CD4-positive, alpha-beta T cell treated with Interleukin-6 for 4 hours (primary cell): ENCODE data around the gene TSPEAR.
"Not testable (repeated sequence)": the region's sequence is repeated elsewhere in the genome, so short reads cannot be mapped to it uniquely, and the experiment has no call there.

Experiments used
- DNase-seq: peaks from one replicate; pipeline ENCODE4 v3.0.0-alpha.2; 2020; ENCODE audit warnings: mixed read lengths

Gene TSPEAR

DNA sequence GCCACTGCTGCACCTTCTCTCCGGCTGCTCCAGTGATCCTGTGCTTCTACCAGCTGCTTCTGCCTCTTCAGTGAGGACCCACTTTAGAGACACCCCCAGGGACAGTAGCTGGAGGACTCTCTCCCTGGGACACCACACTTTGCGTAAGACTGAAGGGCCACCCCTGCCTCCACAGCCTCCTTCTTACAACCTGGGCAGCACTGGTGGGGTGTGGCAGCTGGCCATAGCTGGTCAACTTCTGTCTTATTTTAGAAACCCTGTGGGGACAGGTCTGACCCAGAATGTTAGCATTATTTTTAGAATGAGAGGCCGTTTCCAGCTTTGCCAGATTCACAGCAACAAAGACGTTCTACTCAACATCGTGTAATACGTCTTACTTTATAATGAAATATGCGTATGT lies 85.6 kb downstream of the TSPEAR start:
- DNase-seq: no peak

DNA sequence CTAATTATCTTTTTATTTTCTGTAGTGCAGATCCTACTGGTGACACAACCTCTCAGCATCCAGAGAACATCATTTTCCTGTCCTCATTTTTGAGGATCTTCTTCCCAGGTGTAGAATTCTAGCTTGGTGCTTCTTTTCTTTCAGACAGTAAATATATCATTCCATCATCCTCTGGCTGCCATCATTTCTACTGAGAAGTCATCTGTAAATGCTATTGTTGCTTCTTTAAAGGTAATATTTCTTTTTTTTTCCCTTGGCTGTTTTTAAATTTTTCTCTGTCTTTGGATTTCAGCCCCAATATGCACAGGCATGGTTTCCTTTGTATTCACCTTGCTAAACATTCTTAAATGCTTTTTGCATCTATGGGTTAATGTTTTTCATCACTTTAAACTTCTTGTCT lies 87.8 kb downstream of the TSPEAR start:
- DNase-seq: no peak

DNA sequence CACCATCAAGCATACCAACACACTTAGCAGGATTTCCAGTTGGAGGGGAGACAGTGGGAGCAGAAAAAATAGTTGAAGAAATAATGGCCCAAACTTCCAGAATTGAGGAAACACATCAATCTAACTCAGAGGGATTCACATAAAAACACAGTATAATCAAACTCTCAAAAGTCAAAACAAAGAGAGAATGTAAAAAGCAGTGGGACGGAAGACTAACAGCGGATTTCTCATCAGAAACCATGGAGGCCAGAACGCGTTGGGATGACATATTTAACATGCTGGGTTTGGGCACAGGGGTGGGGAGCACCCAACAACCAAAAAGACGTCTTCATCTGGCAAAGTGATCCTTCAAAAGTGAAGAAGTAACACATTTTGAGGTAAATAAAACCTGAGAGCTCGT lies 91.5 kb downstream of the TSPEAR start:
- DNase-seq: no peak

DNA sequence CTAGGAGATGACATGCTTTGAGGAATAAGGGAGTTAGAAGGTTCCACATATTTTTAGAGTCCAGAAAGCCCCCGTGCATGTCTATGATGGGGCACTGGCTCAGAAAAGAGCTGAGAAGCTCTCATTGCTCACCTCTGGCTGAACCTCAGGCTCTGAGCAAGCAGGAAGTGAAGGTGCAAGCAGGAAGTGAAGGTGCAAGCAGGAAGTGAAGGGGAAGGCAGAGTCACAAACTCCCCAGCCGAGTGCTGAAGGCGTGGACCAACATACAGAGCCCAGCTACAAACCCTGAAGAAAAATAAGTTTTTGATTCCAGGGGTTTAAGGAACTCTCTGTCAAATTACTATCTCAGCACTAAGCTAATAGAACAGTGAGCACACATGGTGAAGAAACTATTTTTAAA lies 92.5 kb downstream of the TSPEAR start:
- DNase-seq: peak; percentile 76

DNA sequence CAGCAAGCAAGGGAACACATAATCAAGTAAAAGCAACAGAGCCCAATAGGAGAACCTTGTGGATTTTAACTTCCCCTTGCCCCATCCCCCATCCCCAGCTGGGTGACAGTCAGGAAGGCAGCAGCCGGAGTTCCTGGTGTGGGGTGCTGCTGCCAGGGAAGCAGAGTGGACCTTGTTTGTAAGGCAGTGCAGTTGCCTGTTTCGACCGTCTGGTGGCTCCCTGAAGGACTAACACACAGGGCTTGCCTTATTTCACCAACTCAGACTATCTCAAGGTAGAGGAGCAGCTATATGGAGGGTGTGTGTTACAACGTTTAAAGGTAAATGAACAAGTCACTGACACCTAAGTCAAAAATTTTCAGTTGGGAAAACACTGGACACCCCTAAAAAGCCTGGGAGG lies 92.9 kb downstream of the TSPEAR start:
- DNase-seq: peak; percentile 22

DNA sequence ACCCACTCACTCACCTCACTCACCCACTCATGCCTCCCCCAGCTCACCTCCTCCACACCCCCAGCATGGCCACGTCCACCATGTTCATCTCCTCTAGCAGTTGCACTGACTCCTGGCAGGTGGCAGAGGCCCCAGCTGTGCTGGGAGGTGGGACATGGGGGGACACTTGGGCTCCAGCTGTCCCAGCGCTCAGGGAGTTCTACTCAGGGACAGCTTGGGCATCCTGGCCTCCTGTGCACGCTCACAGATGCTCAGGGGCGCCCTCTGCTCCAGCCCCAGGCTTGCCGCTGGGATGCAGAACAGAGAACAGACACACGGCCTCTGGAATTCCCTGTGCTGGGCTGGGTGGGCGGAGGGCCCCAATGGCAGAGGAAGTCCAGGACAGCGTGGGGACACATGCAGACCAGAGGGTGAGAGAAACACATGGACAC lies 94.3 kb downstream of the TSPEAR start:
- no peak for DNase-seq

DNA sequence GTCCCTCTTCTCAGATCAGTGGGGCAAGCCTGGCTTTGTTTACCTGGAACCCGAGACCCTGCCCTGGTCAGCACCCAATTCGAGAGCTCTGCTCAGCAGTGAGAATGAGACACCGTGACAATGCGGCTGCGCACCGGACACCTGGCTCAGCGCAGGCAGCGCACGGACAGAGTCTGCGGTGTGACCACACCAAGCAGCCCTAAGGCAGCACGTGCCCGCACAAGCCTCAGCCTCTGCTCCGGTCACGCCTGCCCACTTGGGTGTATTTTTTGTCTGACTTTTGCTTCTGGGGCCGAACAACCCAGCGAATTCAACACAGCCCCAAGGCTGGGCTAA lies 94.8 kb downstream of the TSPEAR start:
- no peak for DNase-seq

DNA sequence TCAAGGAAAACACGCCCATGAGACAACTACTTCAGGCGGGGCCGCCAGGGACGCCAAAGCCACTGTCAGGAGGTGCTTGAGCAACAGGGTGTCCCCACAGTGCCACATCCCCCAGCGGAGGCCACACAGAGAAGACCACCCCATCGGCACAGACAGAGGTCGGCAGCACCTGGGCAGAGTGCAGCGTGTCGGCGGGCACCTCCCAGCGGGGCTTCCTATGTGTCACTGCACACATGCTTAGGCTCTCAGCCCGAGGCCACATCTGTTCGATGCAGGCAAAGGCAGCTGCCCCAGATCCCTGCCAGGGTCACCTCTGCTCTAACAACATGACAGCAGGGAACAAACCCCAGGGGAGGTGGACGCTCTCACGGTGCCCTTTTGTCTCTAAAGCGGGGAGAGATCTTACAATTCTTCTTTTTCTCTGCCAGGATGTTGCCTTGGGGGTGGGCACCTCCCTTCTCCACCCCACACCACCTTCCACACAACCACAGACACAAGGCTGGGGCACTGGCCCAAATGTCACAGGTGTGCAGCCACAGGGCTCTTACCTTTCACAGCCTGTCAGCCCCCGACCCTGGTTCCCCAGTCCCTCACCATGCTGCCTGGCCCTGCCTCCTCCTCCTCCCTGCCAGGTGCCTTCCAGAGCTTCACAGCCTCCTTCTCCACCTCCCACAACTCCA lies 95.3 kb downstream of the TSPEAR start:
- DNase-seq: no peak

DNA sequence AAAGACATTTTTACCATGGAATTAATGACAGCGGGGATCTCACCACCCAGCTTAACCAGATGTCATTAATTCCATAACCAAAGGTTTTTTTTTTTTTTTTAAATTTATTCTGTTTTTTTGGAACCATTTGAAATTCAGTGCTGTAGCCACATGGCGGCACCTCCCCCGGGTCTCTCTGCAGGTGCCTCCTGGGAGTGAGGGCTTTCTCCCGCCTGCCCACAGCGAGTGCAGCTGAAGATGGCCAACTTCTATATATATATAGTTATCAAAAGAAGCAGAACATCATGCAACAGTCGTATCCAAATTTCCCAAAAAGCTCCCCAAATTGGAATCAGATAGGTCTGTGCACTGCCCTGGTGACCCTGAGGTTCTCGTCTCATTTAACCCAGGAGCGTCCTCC lies 95.9 kb downstream of the TSPEAR start:
- no peak for DNase-seq

DNA sequence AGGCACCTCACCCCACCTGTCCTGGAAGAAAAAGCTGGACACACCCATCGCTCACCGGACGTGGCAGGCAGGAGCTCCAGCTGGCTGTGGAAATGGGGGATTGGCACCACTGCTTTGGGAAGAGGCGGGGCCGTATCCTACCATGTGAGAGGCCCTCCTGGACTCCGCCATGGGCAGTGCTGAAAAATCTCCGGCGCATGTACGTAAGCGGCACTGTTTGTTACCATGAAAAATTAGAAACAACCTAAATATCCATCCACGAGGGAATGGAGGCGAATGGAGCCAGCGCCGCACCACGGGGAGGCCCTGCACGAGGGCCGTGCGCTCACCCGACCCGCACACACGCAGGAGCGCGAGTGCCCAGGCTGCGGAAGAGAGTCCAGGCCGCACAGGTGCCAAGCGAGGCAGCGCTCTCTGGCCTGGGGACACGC lies 96.4 kb downstream of the TSPEAR start:
- no peak for DNase-seq

DNA sequence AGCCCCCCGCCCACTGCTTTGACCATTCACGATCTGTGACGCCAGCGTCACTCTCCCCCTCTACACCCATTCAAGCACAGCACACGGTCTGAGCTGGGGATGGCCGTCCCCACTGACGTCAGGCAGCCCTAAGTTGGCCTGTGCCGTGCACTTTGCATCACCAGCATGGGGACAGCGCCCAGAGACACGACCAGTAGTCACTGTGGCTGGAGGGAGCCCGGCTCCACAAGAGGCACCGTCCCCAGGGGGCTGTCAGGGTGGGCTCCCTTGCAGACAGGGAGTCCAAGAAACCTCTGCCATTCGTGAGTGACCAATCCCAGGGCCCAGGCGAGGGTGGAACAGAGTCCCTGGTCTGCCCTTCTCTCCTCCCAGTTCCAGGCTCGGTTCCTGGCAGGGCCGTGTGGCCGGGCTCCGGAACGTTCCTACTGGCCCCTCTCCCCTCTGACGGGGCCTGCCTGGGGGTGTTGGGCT lies 97.2 kb downstream of the TSPEAR start:
- DNase-seq: no peak

DNA sequence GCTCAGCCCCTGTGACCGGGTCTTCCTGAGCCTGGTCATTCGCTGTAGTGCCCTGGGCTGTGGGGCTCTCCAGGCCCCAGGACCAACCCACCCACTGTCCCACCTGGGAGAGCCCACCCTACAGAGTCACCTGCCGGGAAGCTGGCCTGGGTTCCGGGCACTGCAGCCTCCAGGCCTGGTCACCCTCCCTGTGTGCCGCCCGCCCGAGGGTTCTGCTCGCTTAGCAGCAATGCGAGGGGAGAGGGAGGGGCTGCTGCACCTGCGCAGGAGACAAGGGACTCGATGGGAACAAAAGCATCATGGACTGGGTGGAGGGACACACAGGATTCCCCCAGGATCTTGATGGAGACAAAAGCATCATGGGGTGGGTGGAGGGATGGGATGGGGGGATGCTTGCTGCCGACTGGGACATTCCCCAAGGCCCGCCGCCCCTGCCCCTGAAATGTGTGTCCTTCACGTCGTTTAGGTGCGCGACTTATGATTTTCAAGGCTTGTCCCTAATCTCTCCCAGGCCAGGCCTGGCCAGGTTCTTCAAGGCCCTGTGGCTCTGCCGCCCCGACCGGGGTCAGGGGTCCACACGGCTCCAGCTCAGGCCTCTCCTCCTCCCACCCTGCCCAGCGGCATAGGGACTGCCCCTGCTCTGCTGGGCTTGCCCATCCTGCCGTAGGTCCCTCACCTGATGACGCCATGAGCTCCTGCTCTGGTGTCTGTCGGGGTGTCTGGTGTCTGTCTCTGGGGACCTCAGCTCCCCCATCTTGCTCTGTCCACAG lies 97.8 kb downstream of the TSPEAR start:
- no peak for DNase-seq

DNA sequence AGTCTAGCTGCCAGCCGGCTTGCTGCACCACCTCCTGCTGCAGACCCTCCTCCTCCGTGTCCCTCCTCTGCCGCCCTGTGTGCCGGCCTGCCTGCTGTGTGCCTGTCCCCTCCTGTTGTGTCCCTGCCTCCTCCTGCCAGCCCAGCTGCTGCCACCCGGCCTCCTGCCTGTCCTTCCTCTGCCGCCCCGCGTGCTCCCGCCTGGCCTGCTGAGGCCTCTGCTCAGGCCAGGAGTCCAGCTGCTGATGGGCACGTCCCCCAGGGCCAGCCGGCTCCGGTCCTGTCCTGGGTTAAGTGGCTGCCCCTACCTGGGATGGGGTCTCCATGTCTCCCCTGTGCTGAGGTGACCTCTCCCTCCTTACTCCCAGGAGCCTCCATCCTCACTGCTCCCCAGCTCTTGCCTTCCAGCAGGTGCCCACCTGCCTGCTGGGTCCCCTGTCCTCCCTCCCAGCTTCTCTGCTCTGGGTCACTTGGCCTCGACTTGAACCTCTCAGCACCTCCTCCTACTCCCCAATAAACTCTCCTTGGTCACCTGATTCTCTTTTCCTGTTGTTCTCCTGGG lies 98.6 kb downstream of the TSPEAR start:
- no peak for DNase-seq

DNA sequence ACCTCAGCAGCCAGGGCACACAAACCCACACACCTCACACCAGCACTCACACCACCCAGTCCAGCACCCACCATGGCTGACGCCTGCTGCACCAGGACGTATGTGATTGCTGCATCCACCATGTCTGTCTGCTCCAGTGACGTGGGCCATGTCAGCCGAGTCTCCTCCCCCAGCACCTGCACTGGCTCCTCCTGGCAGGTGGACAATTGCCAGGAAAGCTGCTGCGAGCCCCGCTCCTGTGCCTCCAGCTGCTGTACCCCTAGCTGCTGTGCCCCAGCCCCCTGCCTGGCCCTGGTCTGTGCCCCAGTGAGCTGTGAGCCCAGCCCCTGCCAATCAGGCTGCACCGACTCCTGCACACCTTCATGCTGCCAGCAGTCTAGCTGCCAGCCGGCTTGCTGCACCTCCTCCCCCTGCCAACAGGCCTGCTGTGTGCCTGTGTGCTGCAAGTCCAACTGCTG lies 99.3 kb downstream of the TSPEAR start, which contains the start of gene KRTAP10-8:
Gene KRTAP10-8 (plus strand): TSS at position 51 of the 458 bp plus-strand sequence. CDS start 22 bp downstream, at position 73.
- DNase-seq: no peak

DNA sequence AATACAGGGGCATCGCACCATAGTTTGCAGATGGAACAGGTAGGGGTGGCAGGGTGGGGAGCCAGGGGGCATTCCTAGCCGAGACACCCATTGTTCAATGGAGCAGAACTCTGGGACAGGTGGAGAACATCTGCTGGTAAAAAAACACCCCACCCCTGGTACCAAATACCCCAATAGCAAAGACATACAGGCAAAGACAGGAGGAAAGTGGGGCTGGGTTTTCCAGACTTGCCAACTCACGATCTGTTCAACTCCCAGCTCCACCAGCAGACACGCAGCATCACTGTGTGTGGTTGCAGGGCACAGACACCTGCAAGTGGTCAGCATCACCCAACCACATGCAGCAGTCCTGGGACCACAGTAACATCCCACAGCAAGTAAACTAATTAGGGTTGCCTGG lies 99.8 kb downstream of the TSPEAR start:
- no peak for DNase-seq

DNA sequence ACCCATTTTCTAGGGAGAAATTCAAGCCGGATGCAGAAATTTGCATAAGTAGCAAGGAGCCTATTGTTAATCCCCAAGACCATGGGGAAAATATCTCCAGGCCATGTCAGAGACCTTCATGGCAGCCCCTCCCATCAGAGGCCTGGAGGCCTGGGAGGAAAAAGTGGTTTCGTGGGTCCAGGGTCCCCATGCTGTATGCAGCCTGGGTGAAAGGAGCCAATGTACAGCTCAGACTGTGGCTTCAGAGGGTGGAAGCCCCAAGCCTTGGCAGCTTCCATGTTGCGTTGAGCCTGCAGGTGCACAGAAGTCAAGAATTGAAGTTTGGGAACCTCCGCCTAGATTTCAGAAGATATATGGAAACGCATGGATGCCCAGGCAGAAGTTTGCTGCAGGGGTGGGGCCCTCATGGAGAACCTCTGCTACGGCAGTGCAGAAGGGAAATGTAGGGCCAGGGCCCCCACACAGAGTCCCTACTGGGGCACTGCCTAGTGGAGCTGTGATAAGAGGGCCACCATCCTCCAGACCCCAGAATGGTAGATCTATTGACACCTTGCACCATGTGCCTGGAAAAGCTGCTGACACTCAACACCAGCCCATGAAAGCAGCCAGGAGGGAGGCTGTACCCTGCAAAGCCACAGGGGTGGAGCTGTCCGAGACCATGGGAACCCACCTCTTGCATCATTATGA lies 101.1 kb downstream of the TSPEAR start:
- DNase-seq: not testable (repeated sequence)

DNA sequence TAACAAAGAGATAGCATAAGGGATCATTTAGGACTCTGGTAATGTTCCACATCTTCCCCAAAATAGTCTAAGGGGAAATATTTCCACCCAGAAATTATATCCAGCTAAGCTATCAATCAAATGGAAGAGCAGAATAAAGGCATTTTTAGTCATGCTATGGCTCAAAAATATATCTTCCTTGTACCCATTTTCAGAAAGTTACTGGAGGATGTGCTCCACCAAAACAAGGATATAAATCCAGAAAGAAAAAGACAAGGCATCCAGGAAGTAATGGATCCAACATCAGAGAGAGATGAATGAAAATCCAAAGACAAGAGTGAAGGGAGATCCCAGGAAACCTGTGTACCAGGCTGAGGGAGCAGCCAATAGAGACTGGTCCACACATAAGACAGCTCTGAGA lies 102.2 kb downstream of the TSPEAR start:
- DNase-seq: no peak

DNA sequence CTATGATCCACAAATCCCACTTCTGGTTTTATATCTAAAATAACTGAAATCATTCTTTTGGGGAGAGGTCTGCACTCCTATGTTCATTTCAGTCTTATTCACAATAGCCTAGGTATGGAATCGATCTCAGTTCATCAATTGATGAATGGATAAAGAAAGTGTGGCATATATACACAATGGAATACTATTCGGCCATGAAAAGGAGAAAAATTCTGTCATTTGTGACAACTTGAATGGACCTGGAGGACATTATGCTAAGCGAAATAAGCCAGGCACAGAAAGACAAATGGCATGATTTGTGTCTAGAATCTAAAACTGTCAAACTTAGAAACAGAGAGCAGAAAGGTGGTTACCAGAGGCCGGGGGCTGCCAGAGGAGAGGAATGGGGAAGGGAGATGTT lies 104.9 kb downstream of the TSPEAR start:
- no peak for DNase-seq

DNA sequence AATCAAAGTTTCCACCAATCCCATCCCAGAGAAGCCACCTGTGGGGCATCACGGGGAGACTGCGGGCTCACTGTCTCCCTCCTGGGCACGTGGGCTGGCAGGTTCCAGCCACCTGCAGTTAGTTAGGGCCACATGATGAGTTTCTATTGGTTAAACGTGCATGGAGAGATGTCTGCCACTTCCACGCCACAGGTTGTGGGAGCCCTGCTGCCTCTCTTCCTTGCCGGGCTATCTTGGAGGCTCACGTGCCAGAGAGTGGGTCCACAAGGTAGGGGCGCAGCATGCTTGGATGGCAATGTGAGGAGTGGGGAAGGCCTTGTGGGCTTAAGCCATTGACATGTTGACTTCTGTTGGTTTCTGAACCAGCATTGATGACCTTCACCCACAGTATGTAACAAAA lies 107.5 kb downstream of the TSPEAR start:
- DNase-seq: no peak

DNA sequence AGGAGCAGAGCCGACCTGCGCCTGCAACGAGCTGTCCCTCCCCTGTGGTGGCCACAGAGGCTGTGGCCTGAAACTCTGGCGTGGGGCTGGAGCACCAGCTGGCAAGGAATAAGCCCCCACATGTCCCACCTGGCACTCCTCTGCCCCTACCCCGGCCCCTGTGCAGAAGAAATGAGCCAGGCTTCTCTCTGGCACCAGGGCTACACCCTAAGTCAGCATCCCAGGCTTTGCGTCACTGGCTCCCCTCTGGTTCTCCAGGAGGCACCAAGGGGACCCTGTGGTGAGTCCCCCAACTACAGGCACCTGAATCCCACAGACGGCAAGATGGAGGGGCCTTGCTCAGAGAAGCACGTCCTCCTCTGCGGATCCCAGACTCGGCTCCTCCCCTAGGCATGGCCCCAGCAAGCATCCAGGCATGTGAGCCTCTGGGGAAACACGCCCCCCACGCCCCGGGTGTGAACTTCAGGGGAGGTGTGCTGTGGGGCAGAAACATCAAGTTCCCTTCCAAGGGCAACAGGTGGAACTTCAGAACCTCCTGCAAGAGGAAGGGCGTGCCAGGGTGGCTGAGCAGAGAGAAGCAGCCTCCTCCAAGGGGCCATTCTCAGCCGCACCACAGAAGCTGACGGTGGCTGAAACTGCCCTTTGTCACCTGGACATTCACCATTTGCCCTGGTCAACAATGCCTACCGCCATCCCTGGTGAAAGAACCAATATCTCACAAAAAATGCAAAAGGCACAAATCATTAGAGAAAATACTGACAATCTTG lies 108.1 kb downstream of the TSPEAR start:
- DNase-seq: no peak

DNA sequence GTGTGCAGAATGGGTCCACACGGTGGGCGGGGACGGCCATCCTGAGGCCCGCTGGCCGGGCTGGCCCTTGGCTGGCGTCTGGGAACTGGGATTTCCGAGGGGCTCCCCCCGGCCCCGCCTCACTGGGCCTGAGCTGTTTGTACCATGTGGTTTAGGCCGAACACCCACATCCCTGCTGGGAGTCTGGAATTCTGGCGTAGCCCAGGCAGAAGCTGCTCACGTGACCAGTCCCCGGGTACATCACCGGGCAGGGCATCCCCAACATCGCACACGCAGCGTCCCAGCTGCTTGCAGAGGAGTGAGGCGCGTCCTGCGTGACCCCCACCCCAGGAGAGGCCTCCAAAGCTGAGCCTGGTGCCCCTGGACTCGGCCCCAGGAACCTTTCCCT lies 108.9 kb downstream of the TSPEAR start:
- DNase-seq: no peak

DNA sequence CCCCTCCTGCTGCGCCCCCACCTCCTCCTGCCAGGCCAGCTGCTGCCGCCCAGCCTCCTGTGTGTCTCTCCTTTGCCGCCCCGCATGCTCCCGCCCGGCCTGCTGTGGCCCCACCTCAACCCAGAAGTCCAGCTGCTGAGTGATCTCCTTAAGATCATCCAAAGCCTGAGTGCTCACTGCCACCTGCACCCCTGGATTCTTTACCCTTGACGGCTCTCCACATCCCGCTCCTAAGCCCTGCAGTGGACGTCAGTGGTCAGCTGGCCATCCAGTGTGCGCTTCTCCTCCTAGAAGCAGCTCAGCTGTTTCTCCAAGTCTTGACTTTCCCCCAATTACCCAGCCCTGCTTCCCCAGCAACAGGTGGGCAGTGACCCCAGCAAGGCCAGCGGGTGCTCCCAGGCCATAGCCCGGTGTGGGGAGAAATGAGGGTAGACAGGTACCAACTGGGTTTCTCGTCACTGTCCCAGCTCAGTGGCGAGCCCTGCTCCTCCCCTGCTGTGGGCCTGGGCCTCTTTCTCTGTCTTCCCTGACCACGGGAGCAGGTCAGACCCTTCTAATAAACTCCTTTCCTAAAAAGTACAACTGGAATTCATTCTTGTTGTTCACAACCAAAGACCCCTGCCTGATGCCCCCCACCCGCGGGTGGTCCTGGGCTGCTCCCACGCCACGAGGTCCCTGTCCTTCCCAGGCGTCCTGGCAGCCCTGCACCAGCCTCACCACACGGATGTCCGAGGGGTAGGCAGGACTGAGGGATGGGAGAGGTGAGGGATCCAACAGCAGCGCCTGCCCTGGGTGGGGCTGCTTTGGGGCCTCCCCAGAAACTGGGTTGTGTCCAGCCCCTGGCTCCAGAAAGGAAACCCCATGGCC lies 109.5 kb downstream of the TSPEAR start:
- no peak for DNase-seq
